ENCODE measurements around the gene THOC6. TPM values are rescaled to one million over a fixed set of nuclear protein-coding genes. Genes with fewer than 3 reads are reported as not detected.
A peak's percentile ranks its signal among the peaks of the same experiment; 100 is the strongest.

The THOC6 gene
- polyA plus RNA-seq, 3 donors = 42.4 to 59.2 (median 57.7) TPM

- Mint-ChIP-seq H3K27ac (no peak overlapping the region), H3K9me3 (peaks cover 0 to 2% (median 0%) of the 10 kb centered on the region in 7 donors), H3K4me1 (peaks cover 3% of the 10 kb centered on the region), H3K36me3 (no peaks in the 10 kb centered on the region), H3K27me3 (ENCODE audit: low read depth in 3 of 3) (peaks cover 0 to 17% (median 13%) of the 10 kb centered on the region in 3 donors), H3K4me3 (no peak overlapping the region)
- peaks cover 3 to 4% of the 10 kb centered on the region in 2 donors for H3K4me1 ChIP-seq (ENCODE audit: control insufficient read depth in 1 of 2, insufficient read depth in 2 of 2, low read length in 2 of 2)
- H4K20me1 ChIP-seq (ENCODE audit: insufficient read depth, low read length) = no peaks in the 10 kb centered on the region
- intact Hi-C loops (cut with micrococcal nuclease) = loop anchor here in 1 of 2 donors (2.0 to 5.0 kb wide), 2 partner anchors 15 to 32 kb away; no protein-coding TSS in a partner anchor
- peaks cover 0 to 1% of the 10 kb centered on the region in 2 donors for H3K27me3 ChIP-seq (ENCODE audit: control insufficient read depth in 2 of 2, insufficient read depth in 2 of 2, low read length in 2 of 2)
- no peak for DNase-seq
- H3K4me2 ChIP-seq (replicated peaks; ENCODE audit: extremely low read depth, low read length, poor library complexity, severe bottlenecking) = no peak overlapping the region
- H3K36me3 ChIP-seq (replicated peaks in 1 of 2; ENCODE audit: control insufficient read depth in 1 of 2, insufficient read depth in 2 of 2, low read length in 2 of 2) = no peaks in the 10 kb centered on the region
- no peak overlapping the region for H3K27ac ChIP-seq (ENCODE audit: low read depth in 1 of 2, low read length in 2 of 2)
- TF ChIP-seq, protein P1, sequence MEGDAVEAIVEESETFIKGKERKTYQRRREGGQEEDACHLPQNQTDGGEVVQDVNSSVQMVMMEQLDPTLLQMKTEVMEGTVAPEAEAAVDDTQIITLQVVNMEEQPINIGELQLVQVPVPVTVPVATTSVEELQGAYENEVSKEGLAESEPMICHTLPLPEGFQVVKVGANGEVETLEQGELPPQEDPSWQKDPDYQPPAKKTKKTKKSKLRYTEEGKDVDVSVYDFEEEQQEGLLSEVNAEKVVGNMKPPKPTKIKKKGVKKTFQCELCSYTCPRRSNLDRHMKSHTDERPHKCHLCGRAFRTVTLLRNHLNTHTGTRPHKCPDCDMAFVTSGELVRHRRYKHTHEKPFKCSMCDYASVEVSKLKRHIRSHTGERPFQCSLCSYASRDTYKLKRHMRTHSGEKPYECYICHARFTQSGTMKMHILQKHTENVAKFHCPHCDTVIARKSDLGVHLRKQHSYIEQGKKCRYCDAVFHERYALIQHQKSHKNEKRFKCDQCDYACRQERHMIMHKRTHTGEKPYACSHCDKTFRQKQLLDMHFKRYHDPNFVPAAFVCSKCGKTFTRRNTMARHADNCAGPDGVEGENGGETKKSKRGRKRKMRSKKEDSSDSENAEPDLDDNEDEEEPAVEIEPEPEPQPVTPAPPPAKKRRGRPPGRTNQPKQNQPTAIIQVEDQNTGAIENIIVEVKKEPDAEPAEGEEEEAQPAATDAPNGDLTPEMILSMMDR (IDR thresholded peaks at IDR 0.05) = no peak
- WGBS (ENCODE audit: insufficient coverage) = 97% methylated on average over 5 of the region's 6 CpGs
- no peaks in the 10 kb centered on the region for H3K9me3 ChIP-seq (replicated peaks in 1 of 2; ENCODE audit: control insufficient read depth in 1 of 2, insufficient read depth in 1 of 2, low read length in 2 of 2)
- no peak overlapping the region for H3K4me3 ChIP-seq (replicated peaks in 1 of 3; ENCODE audit: low read depth in 2 of 3, low read length in 3 of 3)
- no peak overlapping the region for H3K9ac ChIP-seq (ENCODE audit: insufficient read depth, low read length, poor library complexity, severe bottlenecking)
- no peaks in the 10 kb centered on the region for H3K79me2 ChIP-seq (ENCODE audit: insufficient read depth, low read length)
- no peak overlapping the region for H2AFZ ChIP-seq (ENCODE audit: insufficient read depth, low read depth, low read length, poor library complexity, severe bottlenecking)
Observed at GRCh38 chr16:2999929-3000328, 23.9 kb upstream of the THOC6 start.

DNA sequence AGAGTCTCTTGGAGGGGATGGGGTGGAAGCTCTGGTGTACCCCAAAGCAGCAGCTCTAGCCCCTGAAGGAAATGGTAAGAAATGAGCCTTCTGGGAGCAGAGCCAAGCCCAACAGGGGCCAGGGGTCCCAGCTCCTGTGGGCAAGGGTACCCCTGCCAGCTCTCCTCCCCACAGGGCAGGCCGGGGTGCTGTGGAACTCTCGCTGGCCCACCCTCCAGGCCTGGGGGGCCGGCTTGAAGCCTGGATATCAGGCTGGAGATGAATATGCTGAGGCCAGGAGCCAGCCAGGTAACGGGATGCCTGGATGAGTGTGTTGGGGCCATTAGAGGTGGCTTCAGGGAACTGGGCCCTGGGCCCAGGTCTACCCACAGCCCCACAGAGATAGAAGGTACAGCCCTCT lies 23.3 kb upstream of the THOC6 start:
- 100% methylated on average over 2 of the region's 4 CpGs for WGBS (ENCODE audit: insufficient coverage)
- Histone ChIP-seq H3K9ac (ENCODE audit: insufficient read depth, low read length, poor library complexity, severe bottlenecking) (no peak overlapping the region), H3K79me2 (ENCODE audit: insufficient read depth, low read length) (no peaks in the 10 kb centered on the region), H4K20me1 (ENCODE audit: insufficient read depth, low read length) (no peaks in the 10 kb centered on the region), H3K9me3 (replicated peaks in 1 of 2; ENCODE audit: control insufficient read depth in 1 of 2, insufficient read depth in 1 of 2, low read length in 2 of 2) (no peaks in the 10 kb centered on the region), H2AFZ (ENCODE audit: insufficient read depth, low read depth, low read length, poor library complexity, severe bottlenecking) (no peak overlapping the region), H3K4me1 (ENCODE audit: control insufficient read depth in 1 of 2, insufficient read depth in 2 of 2, low read length in 2 of 2) (peaks cover 8 to 9% of the 10 kb centered on the region in 2 donors), H3K36me3 (replicated peaks in 1 of 2; ENCODE audit: control insufficient read depth in 1 of 2, insufficient read depth in 2 of 2, low read length in 2 of 2) (no peaks in the 10 kb centered on the region), H3K27me3 (ENCODE audit: control insufficient read depth in 2 of 2, insufficient read depth in 2 of 2, low read length in 2 of 2) (peaks cover 0 to 2% of the 10 kb centered on the region in 2 donors), H3K27ac (ENCODE audit: low read depth in 1 of 2, low read length in 2 of 2) (no peak overlapping the region), H3K4me2 (replicated peaks; ENCODE audit: extremely low read depth, low read length, poor library complexity, severe bottlenecking) (no peak overlapping the region), H3K4me3 (replicated peaks in 1 of 3; ENCODE audit: low read depth in 2 of 3, low read length in 3 of 3) (no peak overlapping the region)
- no peak for DNase-seq
- peak overlapping the region in 1 of 2 donors; percentile 53 for H3K4me3 Mint-ChIP-seq
- H3K4me1 Mint-ChIP-seq = peaks cover 7% of the 10 kb centered on the region
- peaks cover 0 to 22% (median 16%) of the 10 kb centered on the region in 3 donors for H3K27me3 Mint-ChIP-seq (ENCODE audit: low read depth in 3 of 3)
- TF ChIP-seq, protein P1 (IDR thresholded peaks at IDR 0.05) = no peak
- H3K27ac Mint-ChIP-seq = peak overlapping the region in 1 of 7 donors; percentile 11
- peaks cover 0 to 3% (median 0%) of the 10 kb centered on the region in 7 donors for H3K9me3 Mint-ChIP-seq
- intact Hi-C loops (cut with micrococcal nuclease) = loop anchor here in 1 of 2 donors (2.0 kb wide), 1 partner anchor 14 kb away; no protein-coding TSS in a partner anchor
- no peaks in the 10 kb centered on the region for H3K36me3 Mint-ChIP-seq
